Pulmonary artery endothelial cell (primary cell): ENCODE data around the gene SLC44A2. TPM values are rescaled to one million over a fixed set of nuclear protein-coding genes. Genes with fewer than 3 reads are reported as not detected.
A peak's percentile ranks its signal among the peaks of the same experiment; 100 is the strongest.

Experiments
- DNase-seq: peaks from one replicate; pipeline ENCODE4 v3.0.0-alpha.2; 2011; ENCODE audit warnings: low read depth, low spot score
- total RNA-seq: library from RNA; depleted of rRNA; stranded (reverse); fragments of >200 nt; gene quantifications from 2 replicates; pipeline ENCODE4 v1.2.3, GENCODE V29; 2014

The SLC44A2 gene
- 27.3 and 31.0 TPM in 2 replicates for total RNA-seq

- DNase-seq = no peak
Observed at GRCh38 chr19:10625003-10625761, at the start of gene SLC44A2. TSS of gene SLC44A2 (plus strand) at chr19:10625553. CDS start at chr19:10625634, 81 bp downstream.

- no peak for DNase-seq
Observed at GRCh38 chr19:10577951-10578350, 47.4 kb upstream of the SLC44A2 start.

GRCh38 chr19:10580979-10581631, 44.2 kb upstream of the SLC44A2 start:
- DNase-seq = peak; percentile 77

- no peak for DNase-seq
Observed at GRCh38 chr19:10582091-10582490, 43.3 kb upstream of the SLC44A2 start.

- DNase-seq = no peak
Observed at GRCh38 chr19:10583036-10583776, 42.1 kb upstream of the SLC44A2 start.

- no peak for DNase-seq
Observed at GRCh38 chr19:10586396-10586795, 39.0 kb upstream of the SLC44A2 start.

GRCh38 chr19:10587022-10587838, 38.1 kb upstream of the SLC44A2 start, which contains the start of gene AP1M2:
TSS of gene AP1M2 (minus strand) at chr19:10587312. CDS start at chr19:10587231, 81 bp downstream.
- no peak for DNase-seq

GRCh38 chr19:10587839-10588150, 37.6 kb upstream of the SLC44A2 start:
- no peak for DNase-seq

GRCh38 chr19:10593148-10593547, 32.2 kb upstream of the SLC44A2 start:
- no peak for DNase-seq

GRCh38 chr19:10593820-10594637, 31.3 kb upstream of the SLC44A2 start:
- DNase-seq = no peak

- DNase-seq = no peak
Observed at GRCh38 chr19:10600149-10600548, 25.2 kb upstream of the SLC44A2 start.

GRCh38 chr19:10601999-10602329, 23.4 kb upstream of the SLC44A2 start:
- no peak for DNase-seq

- DNase-seq = no peak
Observed at GRCh38 chr19:10602330-10603083, 22.8 kb upstream of the SLC44A2 start.

- no peak for DNase-seq
Observed at GRCh38 chr19:10603084-10603872, 22.1 kb upstream of the SLC44A2 start.

- DNase-seq = no peak
Observed at GRCh38 chr19:10603873-10604459, 21.4 kb upstream of the SLC44A2 start.

- DNase-seq = no peak
Observed at GRCh38 chr19:10604460-10604980, 20.8 kb upstream of the SLC44A2 start.

- DNase-seq = no peak
Observed at GRCh38 chr19:10611907-10612306, 13.4 kb upstream of the SLC44A2 start.

GRCh38 chr19:10612499-10613119, 12.7 kb upstream of the SLC44A2 start:
- DNase-seq = no peak
